ENCODE results near the gene HBA1.
A peak's percentile ranks its signal among the peaks of the same experiment; 100 is the strongest.
"Not testable (repeated sequence)": the region's sequence is repeated elsewhere in the genome, so short reads cannot be mapped to it uniquely, and the experiment has no call there.

HBA1 gene

GRCh38 chr16:176477-177382 lies at the start of gene HBA1:
TSS of gene HBA1 (plus strand) at chr16:176680. CDS start at chr16:176717, 37 bp downstream.
- DNase-seq = not testable (repeated sequence)

- DNase-seq = no peak
Measured at GRCh38 chr16:129075-129474, 47.4 kb upstream of the HBA1 start.

- no peak for DNase-seq
Measured at GRCh38 chr16:130533-131173, 45.8 kb upstream of the HBA1 start.

DNA sequence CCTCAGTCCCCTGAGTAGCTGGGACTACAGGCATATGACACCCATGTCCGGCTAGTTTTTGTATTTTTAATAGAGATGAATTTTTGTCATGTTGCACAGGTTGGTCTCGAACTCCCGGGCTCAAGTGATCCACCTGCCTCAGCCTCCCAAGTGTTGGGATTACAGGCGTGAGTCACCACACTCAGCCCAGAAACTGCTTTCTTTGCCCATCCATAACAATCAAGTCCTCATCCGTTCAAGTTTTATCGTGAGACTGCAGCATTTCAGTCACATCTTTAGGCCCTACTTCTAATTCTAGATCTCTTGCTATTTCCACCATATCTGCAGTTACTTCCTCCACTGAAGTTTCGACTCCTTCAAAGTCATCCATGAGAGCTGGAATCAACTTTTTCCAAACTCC lies 44.4 kb upstream of the HBA1 start:
- DNase-seq = no peak

DNA sequence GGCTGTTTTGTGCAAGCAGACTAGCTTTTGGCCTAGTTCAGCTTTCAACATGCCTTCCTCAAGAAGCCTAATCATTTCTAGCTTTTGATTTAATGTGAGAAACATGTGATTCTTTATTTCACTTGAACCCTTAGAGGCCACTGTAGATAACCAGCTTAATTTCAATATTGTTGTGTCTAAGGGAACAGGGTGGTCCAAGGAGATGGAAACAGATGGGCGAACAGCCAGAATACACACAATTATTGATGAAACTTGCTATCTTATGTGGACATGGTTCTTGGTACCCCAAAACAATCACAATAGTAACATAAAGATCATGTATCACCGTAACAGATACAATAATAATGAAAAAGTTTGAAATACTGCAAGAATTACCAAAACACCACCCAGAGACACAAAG lies 42.8 kb upstream of the HBA1 start:
- DNase-seq = no peak

DNA sequence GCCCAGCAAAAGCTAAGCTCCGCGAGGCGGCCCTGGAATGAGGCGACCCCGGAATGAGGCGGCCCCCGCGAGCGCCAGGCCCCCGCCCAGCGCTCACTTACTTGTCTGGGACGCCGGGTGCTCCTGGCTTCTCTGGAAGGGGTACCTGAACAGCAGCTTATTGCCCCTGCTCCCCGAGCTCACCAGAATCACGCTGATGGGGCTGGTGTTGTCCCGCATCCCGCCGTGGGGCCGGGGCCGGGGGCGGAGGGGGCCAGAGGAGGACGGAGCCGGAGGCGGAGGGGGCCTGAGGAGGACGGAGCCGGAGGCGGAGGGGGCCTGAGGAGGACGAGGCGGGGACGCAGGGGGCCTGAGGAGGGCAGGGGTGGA lies 38.4 kb upstream of the HBA1 start:
- peak; percentile 54 for DNase-seq

DNA sequence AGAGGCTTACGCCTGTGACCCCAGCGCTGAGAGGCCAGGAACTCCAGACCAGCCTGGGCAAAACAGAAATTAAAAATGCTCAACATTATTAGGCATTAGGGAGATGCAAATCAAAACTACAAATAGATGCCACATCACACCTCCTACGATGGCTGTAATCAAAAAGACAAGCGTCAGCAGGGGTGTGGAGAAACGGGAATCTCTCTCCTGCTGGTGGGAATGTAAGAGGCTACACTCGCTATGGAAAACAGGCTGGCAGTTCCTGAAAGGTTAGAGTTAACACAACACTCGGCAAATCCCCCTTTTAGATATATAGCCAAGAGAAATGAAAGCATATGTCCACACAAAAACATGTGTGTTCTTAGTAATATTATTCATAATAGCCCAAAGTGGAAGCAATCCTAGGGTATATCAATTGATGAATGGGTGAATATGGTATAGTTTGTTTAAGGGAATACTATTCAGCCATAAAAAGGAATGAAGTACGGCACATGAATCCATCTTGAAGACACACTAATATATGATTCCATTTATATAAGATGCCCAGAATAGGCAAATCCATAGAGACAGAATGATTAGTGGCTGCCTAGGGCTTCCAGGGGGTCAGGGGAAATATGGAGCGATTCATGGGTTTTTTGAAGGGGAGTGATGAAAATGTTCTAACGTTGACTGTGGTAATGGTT lies 36.2 kb upstream of the HBA1 start:
- no peak for DNase-seq

DNA sequence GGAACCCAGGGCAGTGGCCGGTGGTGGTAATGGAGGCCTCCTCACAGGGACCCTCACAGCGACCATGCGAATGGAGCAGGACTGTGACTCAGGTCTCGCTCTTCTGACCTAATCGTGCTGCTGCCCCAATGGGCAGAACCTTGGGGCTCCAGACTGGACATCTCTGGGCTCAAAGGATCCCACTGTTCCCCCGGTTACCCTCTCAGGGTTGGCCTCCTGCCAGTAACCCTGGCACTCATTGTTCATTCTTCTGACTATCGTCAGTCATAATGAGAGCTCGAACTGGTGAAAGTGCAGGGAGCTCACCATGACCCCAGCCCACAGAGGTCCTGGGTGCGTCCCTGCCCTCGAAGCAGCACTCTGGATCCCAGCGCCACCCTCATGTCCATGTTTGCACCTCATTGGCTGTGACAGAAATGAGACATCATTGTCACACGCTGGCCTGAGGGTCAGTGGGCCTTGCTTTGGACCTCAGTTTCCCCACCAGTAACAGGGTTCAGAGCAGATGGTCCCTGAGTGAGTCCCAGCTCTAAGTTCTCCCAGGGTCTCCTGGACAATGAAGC lies 34.0 kb upstream of the HBA1 start:
- no peak for DNase-seq

GRCh38 chr16:143047-143446 lies 33.4 kb upstream of the HBA1 start:
- DNase-seq = no peak

DNA sequence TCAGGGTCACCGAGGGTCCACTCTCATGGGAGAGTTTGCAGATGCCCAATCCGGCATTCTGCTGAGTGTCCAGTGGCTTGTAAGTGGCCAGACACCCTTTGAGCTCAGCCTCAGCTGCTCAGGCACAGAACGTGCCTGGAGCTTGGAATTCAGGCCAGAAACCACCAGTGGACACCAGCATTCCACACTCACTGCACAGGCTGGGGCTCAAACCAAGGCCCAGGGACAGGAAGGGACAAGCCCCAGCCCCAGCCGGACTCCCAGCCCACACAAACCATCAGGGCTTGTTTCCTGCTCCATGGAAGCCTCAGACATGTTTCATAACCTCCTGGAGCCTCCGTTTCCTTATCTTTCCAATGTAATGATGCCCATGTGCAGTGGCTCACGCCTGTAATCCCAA lies 33.0 kb upstream of the HBA1 start:
- DNase-seq = no peak

- DNase-seq = no peak
Measured at GRCh38 chr16:144797-145252, 31.7 kb upstream of the HBA1 start.

DNA sequence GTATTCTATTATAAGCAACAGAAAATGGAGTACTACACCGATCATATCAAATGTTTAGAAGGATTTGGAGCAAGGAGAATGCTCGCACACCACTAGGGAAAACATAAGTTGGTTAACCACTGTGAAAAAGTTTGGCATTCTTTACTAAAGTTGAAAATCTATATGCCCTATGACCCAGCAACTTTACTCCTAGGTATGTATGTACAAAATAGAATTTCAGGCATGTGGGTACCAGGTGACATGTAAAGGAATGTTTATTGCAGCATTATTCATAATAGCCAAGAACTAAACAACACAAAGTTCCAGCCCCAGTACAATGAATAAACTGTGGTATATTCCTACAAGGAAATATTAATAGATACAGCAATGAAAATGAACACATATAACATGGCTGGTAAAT lies 29.8 kb upstream of the HBA1 start:
- DNase-seq = no peak

- no peak for DNase-seq
Measured at GRCh38 chr16:149024-149660, 27.3 kb upstream of the HBA1 start.

DNA sequence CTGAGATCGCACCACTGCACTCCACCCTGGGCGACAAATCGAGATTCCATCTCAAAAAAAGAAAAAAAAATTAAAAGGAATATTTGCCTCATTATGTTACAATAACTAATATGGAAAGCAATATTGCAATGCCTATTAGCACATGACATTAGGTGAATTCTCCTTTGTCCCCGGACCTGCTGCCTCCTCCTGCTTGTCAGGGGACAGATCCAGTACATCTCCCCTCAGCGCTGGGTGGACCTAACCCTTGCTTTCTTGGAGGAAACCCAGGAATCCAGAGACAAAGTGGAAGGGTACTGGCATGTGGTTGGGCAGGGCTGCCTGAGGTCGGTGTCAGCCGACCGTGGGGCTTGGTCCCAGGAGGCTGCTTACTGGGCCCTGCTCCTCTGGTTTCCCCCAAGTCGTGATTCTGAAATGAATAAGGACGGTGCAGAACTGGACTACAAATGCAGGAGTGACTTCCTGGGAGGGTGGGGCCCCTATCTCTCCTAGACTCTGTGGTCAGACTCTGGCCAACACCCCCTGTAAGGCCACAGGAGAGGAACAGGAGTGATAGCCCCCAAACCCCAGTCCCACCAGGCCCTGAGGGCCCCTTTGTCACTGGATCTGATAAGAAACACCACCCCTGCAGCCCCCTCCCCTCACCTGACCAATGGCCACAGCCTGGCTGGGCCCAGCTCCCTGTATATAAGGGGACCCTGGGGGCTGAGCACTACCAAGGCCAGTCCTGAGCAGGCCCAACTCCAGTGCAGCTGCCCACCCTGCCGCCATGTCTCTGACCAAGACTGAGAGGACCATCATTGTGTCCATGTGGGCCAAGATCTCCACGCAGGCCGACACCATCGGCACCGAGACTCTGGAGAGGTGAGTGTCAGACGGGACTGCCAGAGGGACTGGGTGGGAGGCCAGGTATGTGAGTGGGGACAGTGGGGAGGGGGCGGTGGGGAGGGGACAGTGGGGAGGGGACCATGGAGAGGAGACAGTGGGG lies 24.0 kb upstream of the HBA1 start, which contains the start of gene HBZ:
TSS of gene HBZ (plus strand) at position 504 of the 988 bp plus-strand sequence. CDS start at position 770, 266 bp downstream.
- DNase-seq = no peak

DNA sequence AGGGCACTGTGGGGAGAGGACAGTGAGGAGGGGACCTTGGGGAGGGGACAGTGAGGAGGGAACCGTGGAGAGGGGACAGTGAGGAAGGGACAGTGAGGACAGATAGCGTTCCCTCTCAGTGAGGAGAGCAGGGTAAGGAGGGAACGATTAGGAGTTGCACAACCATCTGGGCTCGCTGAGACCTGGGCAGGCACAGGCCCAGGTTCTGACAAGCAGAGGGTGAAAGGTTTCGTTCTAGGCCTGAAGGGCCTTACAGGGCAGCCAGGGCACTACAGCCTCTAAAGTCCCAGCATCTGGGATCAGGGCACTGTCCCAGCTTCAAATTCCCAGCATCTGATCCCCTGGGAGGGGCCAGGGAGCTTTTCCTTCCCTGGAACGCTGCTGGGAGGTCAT lies 23.4 kb upstream of the HBA1 start:
- DNase-seq = not testable (repeated sequence)

DNA sequence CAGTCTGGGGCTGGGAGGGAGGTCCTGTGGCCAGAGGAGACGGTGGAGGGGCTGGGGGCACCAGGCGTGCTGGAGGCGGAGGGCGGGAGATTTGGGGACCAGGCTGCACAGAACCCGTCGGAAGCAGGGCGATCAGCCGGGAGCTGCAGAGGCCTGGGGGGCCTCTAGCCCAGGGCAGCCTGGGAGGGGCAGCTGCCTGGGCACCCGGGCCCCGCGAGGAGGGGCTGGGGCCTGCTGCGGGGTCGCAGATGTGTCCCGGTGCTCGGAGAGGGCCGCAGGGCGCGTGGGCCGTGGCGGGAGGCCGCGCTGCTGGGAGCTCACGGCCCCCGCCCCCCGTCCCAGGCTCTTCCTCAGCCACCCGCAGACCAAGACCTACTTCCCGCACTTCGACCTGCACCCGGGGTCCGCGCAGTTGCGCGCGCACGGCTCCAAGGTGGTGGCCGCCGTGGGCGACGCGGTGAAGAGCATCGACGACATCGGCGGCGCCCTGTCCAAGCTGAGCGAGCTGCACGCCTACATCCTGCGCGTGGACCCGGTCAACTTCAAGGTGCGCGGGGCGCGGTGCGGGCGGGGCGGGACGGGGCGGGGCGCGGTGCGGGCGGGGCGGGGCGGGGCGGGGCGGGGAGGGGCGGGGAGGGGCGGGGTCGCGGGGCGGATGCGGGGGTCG lies 22.8 kb upstream of the HBA1 start:
- not testable (repeated sequence) for DNase-seq

DNA sequence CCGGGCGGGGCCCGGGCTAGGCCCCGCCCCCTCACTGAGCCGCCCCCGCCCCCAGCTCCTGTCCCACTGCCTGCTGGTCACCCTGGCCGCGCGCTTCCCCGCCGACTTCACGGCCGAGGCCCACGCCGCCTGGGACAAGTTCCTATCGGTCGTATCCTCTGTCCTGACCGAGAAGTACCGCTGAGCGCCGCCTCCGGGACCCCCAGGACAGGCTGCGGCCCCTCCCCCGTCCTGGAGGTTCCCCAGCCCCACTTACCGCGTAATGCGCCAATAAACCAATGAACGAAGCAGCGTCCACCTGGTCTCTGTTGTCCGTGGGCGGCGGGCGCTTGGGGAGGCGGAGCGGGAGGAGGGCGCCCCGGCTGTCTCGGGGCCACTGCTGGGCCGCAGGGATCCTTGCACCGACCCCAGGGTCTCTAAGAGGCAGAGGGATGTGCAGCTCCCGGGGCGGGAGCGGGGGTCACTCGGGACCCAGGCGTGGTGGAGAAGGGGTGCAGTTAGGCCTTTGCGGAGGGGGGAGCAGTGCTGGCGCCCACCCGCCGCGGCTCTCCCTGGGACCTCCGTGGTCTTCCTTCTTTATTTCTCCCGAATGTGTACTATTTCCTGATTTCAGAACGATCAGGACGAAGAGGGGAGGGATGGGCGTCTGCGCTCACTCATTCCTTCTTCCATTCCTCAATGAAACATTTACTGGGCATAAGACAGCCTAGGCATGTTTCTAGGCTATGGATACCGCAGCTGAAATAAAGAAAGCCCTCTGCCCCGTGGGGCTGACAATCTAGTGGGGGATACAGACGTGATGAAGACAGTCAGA lies 22.1 kb upstream of the HBA1 start:
- no peak for DNase-seq

GRCh38 chr16:155031-155398 lies 21.5 kb upstream of the HBA1 start:
- DNase-seq = no peak

DNA sequence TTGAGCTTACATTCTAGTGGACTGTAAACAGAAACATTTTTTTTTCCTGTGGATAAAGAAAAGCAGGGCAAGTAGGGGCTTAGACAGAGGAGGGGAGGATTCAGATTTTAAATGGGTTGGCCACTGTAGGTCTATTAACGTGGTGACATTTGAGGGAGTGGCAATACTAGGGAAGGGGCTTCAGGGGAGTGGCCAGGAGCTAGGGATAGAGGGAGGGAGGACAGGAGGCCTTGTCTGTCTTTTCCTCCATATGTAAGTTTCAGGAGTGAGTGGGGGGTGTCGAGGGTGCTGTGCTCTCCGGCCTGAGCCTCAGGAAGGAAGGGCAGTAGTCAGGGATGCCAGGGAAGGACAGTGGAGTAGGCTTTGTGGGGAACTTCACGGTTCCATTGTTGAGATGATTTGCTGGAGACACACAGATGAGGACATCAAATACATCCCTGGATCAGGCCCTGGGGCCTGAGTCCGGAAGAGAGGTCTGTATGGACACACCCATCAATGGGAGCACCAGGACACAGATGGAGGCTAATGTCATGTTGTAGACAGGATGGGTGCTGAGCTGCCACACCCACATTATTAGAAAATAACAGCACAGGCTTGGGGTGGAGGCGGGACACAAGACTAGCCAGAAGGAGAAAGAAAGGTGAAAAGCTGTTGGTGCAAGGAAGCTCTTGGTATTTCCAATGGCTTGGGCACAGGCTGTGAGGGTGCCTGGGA lies 17.2 kb upstream of the HBA1 start:
- no peak for DNase-seq

All from activated T-cell treated with anti-CD3 and anti-CD28 coated beads, Interleukin-2, amount 50 U/mL, for 1 hour (primary cell).